CD1c-positive myeloid dendritic cell (primary cell): ENCODE results near the gene MAGI2.
"Not testable (repeated sequence)": the region's sequence is repeated elsewhere in the genome, so short reads cannot be mapped to it uniquely, and the experiment has no call there.

Experiments used
- DNase-seq: peaks from one replicate; pipeline ENCODE4 v3.0.0-alpha.2; 2016; ENCODE audit errors: extremely low spot score

The MAGI2 gene

GRCh38 chr7:78301407-78301806 lies 1152.1 kb downstream of the MAGI2 start:
- no peak for DNase-seq

- DNase-seq = no peak
Observed at GRCh38 chr7:78299088-78299487, 1154.4 kb downstream of the MAGI2 start.

- no peak for DNase-seq
Observed at GRCh38 chr7:78296644-78297371, 1156.7 kb downstream of the MAGI2 start.

DNA sequence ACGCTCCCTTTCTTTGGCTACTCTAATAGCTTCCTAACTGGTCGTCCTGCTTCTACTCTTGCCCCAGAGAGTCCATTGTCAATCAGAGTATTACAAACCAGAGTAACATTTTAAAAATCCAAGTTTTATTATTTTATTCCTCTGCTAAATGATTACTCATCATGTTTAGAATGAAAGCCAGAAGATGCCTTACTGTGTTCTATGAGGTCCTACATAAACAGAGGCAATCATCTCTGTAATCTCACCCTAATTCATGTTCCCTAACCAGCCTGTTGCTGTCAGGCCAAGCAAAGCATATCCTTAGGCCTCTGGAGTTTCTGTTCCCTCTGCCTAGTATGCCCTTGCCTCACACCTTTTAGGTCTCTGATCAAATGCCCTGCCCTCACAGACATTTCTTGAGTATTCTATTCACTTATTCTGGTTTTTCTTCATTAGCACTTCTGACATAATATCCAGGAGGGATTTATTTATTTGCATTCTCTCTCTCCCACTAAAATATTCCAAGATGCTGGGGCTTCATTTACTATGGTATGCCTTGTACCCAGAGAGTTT lies 1157.3 kb downstream of the MAGI2 start:
- no peak for DNase-seq

DNA sequence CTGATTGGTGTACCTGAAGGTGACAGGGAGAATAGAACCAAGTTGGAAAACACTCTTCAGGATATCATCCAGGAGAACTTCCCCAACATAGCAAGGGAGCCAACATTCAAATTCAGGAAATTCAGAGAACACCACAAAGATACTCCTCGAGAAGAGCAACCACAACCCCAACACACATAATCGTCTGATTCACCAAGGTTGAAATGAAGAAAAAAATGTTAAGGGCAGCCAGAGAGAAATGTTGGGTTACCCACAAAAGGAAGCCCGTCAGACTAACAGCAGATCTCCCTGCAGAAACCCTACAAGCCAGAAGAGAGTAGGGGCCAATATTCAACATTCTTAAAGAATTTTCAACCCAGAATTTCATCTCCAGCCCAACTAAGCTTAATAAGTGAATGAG lies 1164.0 kb downstream of the MAGI2 start:
- not testable (repeated sequence) for DNase-seq

DNA sequence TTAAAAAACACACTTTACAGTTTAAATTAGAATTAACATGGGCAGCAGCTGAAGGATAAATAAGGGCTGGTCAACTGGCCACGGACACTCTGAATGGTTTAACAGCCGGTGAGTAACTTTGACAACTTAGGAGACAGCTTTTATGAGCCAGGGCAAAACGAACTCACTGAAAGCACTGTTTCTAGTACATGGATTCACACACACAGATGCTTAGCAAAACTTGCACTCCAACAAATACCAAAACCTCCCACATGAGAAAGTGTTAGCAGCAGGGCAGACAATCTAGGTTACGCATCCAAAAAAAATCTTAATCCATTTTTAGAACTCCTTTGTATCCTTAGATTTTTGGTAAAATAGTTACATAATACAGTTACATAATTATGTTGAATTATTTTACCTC lies 1168.5 kb downstream of the MAGI2 start:
- DNase-seq = no peak

GRCh38 chr7:78280276-78280675 lies 1173.2 kb downstream of the MAGI2 start:
- DNase-seq = no peak

- no peak for DNase-seq
Observed at GRCh38 chr7:78279457-78279856, 1174.0 kb downstream of the MAGI2 start.

DNA sequence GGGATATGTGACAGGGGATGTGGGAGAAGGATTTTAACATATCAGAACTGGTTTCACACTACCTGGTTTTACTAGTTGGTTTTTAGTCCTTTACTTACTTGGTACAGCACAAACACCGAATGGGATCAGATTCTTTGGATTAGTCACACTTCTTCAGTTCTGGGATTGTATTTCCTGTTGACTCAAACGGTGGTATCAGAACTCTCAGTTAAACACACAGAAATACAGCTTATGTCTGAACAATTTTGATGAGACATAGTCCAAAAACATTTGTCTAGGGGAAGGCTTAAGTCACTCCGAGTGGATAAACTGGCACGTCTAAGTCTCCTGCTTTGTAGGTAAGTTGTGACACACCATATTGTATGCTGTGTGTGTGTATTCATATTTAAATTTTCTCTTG lies 1174.4 kb downstream of the MAGI2 start:
- no peak for DNase-seq

DNA sequence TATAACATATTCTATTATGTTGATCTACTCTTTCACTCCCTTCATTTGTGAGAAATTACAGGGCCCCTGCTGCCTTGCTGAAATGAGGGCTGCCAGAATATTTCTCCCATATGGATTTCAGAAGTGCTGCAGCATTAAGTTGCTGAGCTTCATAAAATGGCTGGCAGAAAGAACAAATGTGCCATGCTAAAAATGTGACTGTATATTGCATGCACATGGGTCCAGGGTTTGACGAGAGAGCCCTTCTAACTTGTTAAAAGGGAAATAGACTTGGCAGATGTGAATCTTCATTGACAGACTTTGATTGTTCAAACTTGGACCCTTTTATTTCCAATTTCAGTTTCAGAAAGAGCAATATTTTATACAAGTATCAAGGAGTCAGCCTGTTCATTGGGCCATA lies 1186.3 kb downstream of the MAGI2 start:
- DNase-seq = no peak

GRCh38 chr7:78265486-78265885 lies 1188.0 kb downstream of the MAGI2 start:
- DNase-seq = no peak

GRCh38 chr7:78265071-78265470 lies 1188.4 kb downstream of the MAGI2 start:
- DNase-seq = no peak

DNA sequence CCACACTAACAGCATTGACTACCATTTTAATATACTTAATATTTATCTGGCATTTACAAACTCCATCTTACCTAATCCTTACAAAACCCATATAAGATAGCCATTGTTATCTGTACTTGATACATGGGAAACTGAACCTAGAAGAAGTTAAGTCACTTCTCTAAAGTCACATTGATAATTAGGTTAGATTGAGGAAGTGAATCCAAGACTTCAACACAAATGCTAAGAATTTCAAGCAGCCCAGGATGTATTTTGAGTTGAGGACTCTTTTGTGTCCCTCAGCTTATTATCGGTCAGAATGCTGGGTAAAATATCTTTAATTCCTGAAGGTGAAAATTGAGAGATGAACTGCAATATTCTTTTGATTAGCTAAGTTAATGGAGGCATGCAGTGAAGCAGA lies 1189.4 kb downstream of the MAGI2 start:
- no peak for DNase-seq

GRCh38 chr7:78261739-78262138 lies 1191.7 kb downstream of the MAGI2 start:
- no peak for DNase-seq

- no peak for DNase-seq
Observed at GRCh38 chr7:78261302-78261701, 1192.2 kb downstream of the MAGI2 start.

DNA sequence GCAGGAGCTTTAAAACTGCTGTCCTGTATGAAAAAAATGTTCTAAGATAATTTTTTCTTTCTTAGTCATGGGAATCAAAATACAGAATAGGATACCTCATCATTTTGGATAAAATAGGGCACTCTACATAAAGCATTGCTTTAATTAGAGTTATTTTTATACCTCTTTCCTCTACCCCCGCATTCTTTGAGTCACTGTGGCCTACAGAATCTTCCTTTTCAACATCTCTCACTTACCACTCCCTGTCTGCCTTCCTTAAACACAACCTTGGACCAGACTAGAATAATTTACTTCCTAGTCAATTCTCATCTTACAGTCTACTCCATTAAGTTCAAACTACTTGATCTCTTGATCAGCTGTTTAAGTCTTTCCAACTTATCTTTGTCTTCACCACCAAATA lies 1192.6 kb downstream of the MAGI2 start:
- DNase-seq = no peak

DNA sequence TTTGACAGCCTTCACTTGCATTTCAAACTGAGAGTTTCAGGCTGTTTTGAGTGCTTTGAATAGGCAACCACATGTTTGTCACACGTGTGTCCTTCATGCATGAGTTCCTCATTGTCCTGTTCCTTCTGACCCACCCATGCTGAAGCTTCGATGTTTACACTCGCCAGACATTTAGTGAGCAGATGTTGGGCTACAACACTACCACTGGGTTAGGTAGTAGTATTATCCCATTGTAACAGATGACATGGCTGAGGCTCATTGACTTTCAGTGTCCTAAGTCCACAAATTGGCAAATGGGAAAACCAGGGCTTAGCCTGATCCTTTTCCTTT lies 1198.8 kb downstream of the MAGI2 start:
- DNase-seq = no peak

- DNase-seq = no peak
Observed at GRCh38 chr7:78253850-78254725, 1199.4 kb downstream of the MAGI2 start.

DNA sequence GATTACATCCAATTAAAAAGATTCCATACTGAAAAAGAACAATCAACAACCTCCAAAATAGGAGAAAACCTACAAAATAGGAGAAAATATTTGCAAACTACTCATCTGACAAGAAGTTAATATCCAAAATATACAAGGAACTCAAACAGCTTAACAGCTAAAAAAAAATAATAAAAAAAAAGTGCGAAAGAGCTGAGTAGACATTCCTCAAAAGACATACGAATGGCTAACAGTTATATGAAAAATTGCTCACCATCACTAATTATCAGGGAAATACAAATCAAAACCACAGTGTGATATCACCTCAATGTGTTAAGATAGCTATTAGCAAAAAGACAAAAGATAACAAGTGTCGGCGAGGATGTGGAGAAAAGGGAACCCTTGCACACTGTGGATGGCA lies 1204.6 kb downstream of the MAGI2 start:
- no peak for DNase-seq

DNA sequence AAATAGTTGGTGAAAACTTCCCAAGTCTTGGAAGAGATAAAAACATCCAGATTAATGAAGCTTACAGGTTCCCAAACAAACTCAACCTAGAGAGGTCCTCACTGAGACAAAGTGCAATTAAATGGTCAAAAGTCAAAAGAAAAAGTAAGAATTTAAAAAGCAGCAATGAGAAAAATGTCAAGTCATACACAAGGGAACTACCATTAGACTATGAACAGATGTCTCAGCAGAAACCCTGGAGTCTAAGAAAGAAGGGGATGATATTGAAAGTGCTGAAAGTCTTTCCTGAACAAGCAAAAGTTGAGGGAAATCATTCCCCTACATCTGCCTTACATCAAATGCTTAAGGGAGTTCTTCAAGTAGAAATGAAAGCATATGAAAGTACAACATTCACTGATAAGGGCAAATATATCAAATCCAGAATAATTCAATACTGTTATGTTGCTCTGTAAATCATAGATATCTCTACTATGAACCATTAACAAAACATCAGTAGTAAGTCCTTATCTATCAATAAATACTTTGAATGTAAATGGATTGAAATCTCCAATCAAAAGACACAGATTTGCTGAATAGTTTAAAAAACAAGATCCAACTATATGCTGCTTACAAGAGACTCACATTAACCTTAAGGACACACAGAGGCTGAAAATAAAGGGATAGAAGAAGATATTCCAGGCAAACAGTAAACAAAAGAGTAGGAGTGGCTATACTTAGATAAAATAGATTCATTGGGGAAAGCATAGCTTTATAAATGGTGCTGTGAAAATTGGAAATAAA lies 1205.4 kb downstream of the MAGI2 start:
- DNase-seq = no peak

DNA sequence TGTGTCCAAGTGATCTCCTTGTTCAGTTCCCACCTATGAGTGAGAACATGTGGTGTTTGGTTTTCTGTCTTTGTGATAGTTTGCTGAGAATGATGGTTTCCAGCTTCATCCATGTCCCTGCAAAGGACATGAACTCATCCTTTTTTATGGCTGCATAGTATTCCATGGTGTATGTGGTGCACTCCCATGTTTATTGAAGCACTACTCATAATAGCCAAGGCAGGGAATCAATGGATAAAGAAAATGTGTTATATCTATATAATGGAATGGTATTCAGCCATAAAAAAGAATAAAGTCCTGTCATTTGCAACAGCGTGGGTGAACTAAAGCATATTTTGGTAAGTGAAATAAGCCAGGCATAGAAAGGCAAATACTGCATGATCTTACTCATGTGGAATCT lies 1213.3 kb downstream of the MAGI2 start:
- not testable (repeated sequence) for DNase-seq

DNA sequence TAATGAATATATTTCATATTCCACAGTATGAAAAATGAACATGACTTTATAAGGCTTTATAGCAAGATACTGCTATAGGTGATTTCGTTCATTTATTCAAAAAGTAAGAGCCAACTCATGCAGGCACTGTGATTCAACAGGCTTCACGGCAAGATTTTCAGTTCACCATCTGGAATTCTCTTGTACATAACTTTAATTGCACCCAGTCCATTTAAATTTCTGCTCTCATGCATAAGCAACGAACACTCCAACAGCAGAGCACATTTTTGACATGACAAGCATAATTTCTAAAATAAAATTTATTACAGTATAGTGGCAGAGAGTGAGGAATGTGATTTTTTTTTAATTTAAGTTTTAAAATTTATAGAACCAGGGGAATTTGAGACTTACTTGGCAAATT lies 1218.8 kb downstream of the MAGI2 start:
- DNase-seq = no peak
